GM21825 (cell line): ENCODE data around the gene ACAP2.
"Not testable (repeated sequence)": the region's sequence is repeated elsewhere in the genome, so short reads cannot be mapped to it uniquely, and the experiment has no call there.

Source experiments
- ATAC-seq: cut with Tn5 transposase; IDR thresholded peaks from one replicate; pipeline ENCODE4 v1.9.1; 2021; ENCODE audit warnings: mild to moderate bottlenecking, moderate library complexity; ENCODE audit not compliant: unreplicated experiment

Gene ACAP2

GRCh38 chr3:195394700-195395099, 48.1 kb downstream of the ACAP2 start:
- no peak for ATAC-seq

GRCh38 chr3:195394024-195394423, 48.8 kb downstream of the ACAP2 start:
- ATAC-seq, result peak; percentile 61

- peak; percentile 47 for ATAC-seq
Observed at GRCh38 chr3:195388380-195388779, 54.4 kb downstream of the ACAP2 start.

- no peak for ATAC-seq
Observed at GRCh38 chr3:195386739-195387138, 56.1 kb downstream of the ACAP2 start.

- no peak for ATAC-seq
Observed at GRCh38 chr3:195385526-195385925, 57.3 kb downstream of the ACAP2 start.

- ATAC-seq, result no peak
Observed at GRCh38 chr3:195384952-195385351, 57.9 kb downstream of the ACAP2 start.

- no peak for ATAC-seq
Observed at GRCh38 chr3:195372220-195372619, 70.6 kb downstream of the ACAP2 start.

- no peak for ATAC-seq
Observed at GRCh38 chr3:195366200-195366925, 76.5 kb downstream of the ACAP2 start.

GRCh38 chr3:195365371-195365770, 77.4 kb downstream of the ACAP2 start:
- no peak for ATAC-seq

GRCh38 chr3:195357797-195358196, 85.0 kb downstream of the ACAP2 start:
- not testable (repeated sequence) for ATAC-seq

GRCh38 chr3:195356151-195357086, 86.4 kb downstream of the ACAP2 start:
- no peak for ATAC-seq

- ATAC-seq, result not testable (repeated sequence)
Observed at GRCh38 chr3:195354009-195354408, 88.8 kb downstream of the ACAP2 start.

GRCh38 chr3:195352895-195353488, 89.8 kb downstream of the ACAP2 start:
- ATAC-seq, result no peak

GRCh38 chr3:195348426-195349115, 94.2 kb downstream of the ACAP2 start:
- no peak for ATAC-seq

GRCh38 chr3:195337747-195338146, 105.1 kb downstream of the ACAP2 start:
- ATAC-seq, result no peak

- ATAC-seq, result no peak
Observed at GRCh38 chr3:195334967-195335366, 107.9 kb downstream of the ACAP2 start.

- no peak for ATAC-seq
Observed at GRCh38 chr3:195319060-195319459, 123.8 kb downstream of the ACAP2 start.

GRCh38 chr3:195312714-195313113, 130.1 kb downstream of the ACAP2 start:
- no peak for ATAC-seq

GRCh38 chr3:195307711-195308110, 135.1 kb downstream of the ACAP2 start:
- ATAC-seq, result no peak

- ATAC-seq, result no peak
Observed at GRCh38 chr3:195306369-195306768, 136.5 kb downstream of the ACAP2 start.

- no peak for ATAC-seq
Observed at GRCh38 chr3:195302431-195302830, 140.4 kb downstream of the ACAP2 start.
